HG03575 (cell line): ENCODE data around the gene APBB1IP.
"Not testable (repeated sequence)": the region's sequence is repeated elsewhere in the genome, so short reads cannot be mapped to it uniquely, and the experiment has no call there.

Experiments used
- ATAC-seq: cut with Tn5 transposase; IDR thresholded peaks from one replicate; pipeline ENCODE4 v1.9.1; 2021; ENCODE audit not compliant: unreplicated experiment, insufficient number of reproducible peaks, low FRiP score; ENCODE audit errors: extremely low read depth

The APBB1IP gene

GRCh38 chr10:26586211-26586610 is 148.1 kb downstream of the APBB1IP start:
- no peak for ATAC-seq

DNA sequence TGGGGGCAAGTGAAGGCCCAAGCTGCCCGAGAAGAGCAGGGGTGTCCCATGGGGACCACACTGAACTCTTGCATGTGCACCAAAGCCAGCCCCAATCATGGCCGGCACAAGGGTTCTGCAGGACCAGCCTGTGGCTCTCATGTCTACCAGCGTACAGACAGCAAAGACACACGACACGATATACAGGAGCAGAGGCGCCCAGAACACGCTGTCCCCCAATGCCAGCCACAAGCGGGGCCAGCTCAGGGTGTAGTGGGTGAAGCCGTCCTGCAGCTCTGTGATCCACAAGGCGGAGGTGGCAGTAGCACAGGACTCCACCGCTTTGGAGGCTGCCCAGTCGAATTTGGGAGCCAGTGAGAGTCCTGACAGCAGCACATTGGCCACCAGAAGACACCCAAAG is 150.5 kb downstream of the APBB1IP start:
- ATAC-seq = no peak

GRCh38 chr10:26589813-26590212 is 151.7 kb downstream of the APBB1IP start:
- not testable (repeated sequence) for ATAC-seq

DNA sequence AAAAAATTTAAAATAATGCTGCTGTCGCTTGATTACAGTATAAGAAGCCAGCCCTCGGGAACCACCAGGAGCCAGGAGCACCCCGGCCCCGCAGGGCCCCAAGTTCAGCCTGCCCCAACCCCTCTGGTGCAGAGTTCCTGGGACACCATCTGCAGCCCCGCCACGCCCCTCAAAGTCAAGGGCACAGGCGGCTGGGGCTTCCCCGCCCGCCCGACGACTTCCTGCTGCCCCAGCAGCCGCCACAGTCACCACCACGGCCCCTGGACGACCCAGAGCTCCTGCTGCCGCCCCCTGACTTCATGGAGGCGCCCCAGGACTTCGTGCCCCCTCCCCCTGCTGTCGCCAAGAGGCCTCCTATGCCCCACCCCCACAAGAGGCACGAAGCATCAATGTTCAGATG is 155.8 kb downstream of the APBB1IP start:
- ATAC-seq = no peak

- not testable (repeated sequence) for ATAC-seq
Measured at GRCh38 chr10:26603283-26603682, 165.1 kb downstream of the APBB1IP start.

DNA sequence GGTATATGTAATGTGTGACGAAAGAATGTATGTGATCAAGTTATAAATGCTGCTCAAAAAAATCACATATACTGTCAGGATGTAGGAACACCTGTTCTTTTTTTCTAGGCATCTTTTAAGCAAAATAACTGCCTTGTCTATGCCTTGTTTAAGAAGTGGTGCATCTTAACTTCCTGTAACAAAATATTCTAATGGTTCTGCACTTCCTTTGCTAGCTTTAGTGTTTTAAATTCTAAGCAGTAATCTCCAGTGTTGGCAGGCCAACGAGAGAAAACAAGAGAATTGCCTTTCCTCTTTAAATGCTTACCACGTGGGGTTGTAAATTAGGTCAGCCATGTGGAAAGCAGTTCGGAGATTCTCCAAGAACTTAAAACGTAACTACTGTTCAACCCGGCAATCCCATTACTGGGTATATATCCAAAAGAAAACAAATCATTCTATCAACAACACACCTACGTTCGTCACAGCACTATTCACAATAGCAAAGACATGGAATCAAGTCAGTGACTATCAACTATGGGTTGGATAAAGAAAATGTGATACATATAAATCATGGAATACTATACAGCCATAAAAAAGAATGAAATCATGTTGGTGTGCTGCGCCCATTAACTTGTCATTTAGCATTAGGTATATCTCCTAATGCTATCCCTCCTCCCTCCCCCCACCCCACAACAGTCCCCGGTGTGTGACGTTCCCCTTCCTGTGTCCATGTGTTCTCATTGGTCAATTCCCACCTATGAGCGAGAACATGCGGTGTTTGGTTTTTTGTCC is 166.4 kb downstream of the APBB1IP start:
- ATAC-seq = not testable (repeated sequence)

DNA sequence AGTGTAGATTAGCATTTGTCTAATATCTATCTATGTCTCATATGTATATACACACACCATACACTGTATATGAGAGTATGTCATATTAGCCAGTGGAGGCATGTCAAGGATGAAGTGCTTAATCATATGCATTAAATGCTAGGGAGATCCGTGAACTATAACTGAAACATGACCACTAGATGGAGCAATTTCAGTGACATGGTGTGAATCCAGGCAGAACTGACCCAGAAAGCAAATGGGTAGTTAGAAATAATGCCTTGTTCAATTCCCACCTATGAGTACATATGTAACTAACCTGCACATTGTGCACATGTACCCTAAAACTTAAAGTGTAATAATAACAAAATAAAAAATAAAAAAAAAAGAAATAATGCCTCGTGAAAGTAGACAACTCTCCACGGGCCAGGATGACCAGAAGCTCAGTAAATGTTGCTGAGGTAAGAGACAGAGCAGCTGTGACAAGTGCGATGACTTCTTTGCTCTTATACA is 168.3 kb downstream of the APBB1IP start:
- not testable (repeated sequence) for ATAC-seq

GRCh38 chr10:26612151-26612915 is 174.2 kb downstream of the APBB1IP start:
- no peak for ATAC-seq
